Immature natural killer cell (primary cell): Measurements from ENCODE around the gene ZNF18. TPM values are rescaled to one million over a fixed set of nuclear protein-coding genes. Genes with fewer than 3 reads are reported as not detected.
"Not testable (repeated sequence)": the region's sequence is repeated elsewhere in the genome, so short reads cannot be mapped to it uniquely, and the experiment has no call there.

Experiments used
- DNase-seq, 3 donors: peaks; one replicate each; pipeline ENCODE4 v3.0.0; 2022; ENCODE audit warnings: mixed read lengths in 1 of 3
- H3K27ac Mint-ChIP-seq, 6 donors: one replicate each; pipeline ENCODE4 v1.8.0; 2020; ENCODE audit warnings: mixed read lengths in 6 of 6, mild to moderate bottlenecking in 5 of 6, inconsistent platforms in 4 of 6, moderate library complexity in 3 of 6
- H3K27me3 Mint-ChIP-seq, 3 donors: one replicate each; pipeline ENCODE4 v1.8.0; 2020 to 2021; ENCODE audit warnings: low read depth in 3 of 3, mild to moderate bottlenecking in 3 of 3, mixed read lengths in 3 of 3, moderate library complexity in 3 of 3, inconsistent platforms in 1 of 3
- H3K36me3 Mint-ChIP-seq, 3 donors: one replicate each; pipeline ENCODE4 v1.8.0; 2020; ENCODE audit warnings: mixed read lengths in 3 of 3, inconsistent platforms in 2 of 3, mild to moderate bottlenecking in 2 of 3
- H3K4me1 Mint-ChIP-seq, 2 donors: one replicate each; pipeline ENCODE4 v1.8.0; 2020; ENCODE audit warnings: inconsistent platforms in 2 of 2, mild to moderate bottlenecking in 2 of 2, mixed read lengths in 2 of 2, moderate library complexity in 1 of 2
- H3K4me3 Mint-ChIP-seq, 5 donors: one replicate each; pipeline ENCODE4 v1.8.0; 2020; ENCODE audit warnings: mild to moderate bottlenecking in 5 of 5, mixed read lengths in 5 of 5, inconsistent platforms in 3 of 5, moderate library complexity in 3 of 5
- H3K9me3 Mint-ChIP-seq, 6 donors: one replicate each; pipeline ENCODE4 v1.8.0; 2020; ENCODE audit warnings: mild to moderate bottlenecking in 6 of 6, mixed read lengths in 6 of 6, inconsistent platforms in 4 of 6, moderate library complexity in 3 of 6
- polyA plus RNA-seq, 3 donors: library from polyadenylated mRNA; unstranded; fragments of 300-500 nt; fragmentation: Illumina TruSeq; gene quantifications; one replicate each; pipeline ENCODE4 v1.2.3, GENCODE V29; 2021

The ZNF18 gene
- polyA plus RNA-seq, 3 donors from 2014 or later: 4.4 to 10.6 (median 8.2) TPM

- H3K4me3 Mint-ChIP-seq: peak within 1 kb of the TSS; percentile 77 to 87 (median 83)
- DNase-seq: peak; percentile 93 to 94 (median 93)
- H3K4me1 Mint-ChIP-seq: peaks cover 32 to 44% of the 10 kb centered on the region in 2 donors
Measured at GRCh38 chr17:12020642-12021622, 23.7 kb upstream of the ZNF18 start, which contains the start of gene MAP2K4. TSS of gene MAP2K4 (plus strand) at chr17:12020877. CDS start at chr17:12020887, 10 bp downstream.

DNA sequence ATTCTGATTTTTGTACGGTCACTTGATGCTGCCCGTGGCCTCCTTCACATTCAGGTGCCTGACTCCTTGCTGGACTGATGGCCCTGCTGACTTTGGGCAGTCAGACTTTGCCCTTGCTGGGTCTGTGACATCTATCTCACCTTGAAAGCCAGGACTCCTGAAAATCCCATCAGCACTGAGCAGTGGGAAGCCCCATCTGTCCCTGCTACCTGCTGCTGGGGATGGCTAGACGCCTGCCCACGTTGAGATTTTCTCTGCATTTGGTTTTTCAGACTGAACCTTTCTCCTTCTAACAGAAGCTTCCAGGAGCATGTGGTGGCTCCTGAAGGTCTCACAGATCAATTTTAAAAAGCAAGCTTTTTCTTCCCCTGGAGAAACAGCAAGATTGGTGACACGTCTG, 10.2 kb upstream of the ZNF18 start:
- DNase-seq: no peak
- H3K27ac Mint-ChIP-seq: no peak overlapping the region
- no peak overlapping the region for H3K4me3 Mint-ChIP-seq
- peaks cover 0 to 2% (median 0%) of the 10 kb centered on the region in 3 donors for H3K27me3 Mint-ChIP-seq
- H3K36me3 Mint-ChIP-seq: no peaks in the 10 kb centered on the region
- no peaks in the 10 kb centered on the region for H3K4me1 Mint-ChIP-seq
- no peaks in the 10 kb centered on the region for H3K9me3 Mint-ChIP-seq

More at GRCh38 chr17:12020642-12021622, 23.7 kb upstream of the ZNF18 start, which contains the start of gene MAP2K4:
- no peaks in the 10 kb centered on the region for H3K36me3 Mint-ChIP-seq
- H3K27ac Mint-ChIP-seq: peak within 1 kb of the TSS; percentile 66 to 84 (median 72)
- peaks cover 2 to 5% (median 2%) of the 10 kb centered on the region in 3 donors for H3K27me3 Mint-ChIP-seq
- no peaks in the 10 kb centered on the region for H3K9me3 Mint-ChIP-seq

DNA sequence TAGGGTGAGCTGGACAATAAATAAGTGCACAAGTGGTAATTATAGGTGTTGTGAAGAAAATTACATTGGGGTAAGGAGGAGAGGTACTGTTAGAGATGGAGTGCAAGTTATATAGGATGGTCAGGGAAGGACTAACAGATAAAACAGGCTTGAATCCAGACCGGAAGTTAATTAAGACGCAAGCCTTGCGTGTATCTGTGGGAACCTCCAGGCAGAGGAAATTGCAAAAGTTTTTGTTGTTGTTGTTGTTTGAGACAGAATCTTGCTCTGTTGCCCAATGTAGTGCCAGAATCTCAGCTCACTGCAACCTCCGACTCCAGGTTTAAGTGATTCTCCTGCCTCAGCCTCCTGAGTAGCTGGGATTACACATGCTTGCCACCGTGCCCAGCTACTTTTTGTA, 2.4 kb upstream of the ZNF18 start:
- Mint-ChIP-seq H3K4me3 (no peak overlapping the region), H3K27me3 (peaks cover 3 to 13% (median 8%) of the 10 kb centered on the region in 3 donors), H3K4me1 (peaks cover 14 to 30% of the 10 kb centered on the region in 2 donors), H3K27ac (no peak overlapping the region), H3K9me3 (no peaks in the 10 kb centered on the region), H3K36me3 (no peaks in the 10 kb centered on the region)
- no peak for DNase-seq

DNA sequence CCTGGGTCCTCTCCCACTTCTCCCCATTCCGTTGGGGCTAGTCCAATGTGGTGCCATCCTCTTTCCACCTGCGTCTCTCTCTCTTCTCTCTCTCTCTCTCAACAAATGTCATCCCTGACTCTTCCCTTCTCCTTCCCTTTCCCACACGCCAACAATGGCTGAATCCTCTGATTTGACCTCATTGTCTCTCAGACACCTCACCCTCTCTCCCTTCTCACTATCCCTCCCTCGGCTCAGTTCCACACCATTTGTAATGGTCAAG, 628 bp upstream of the ZNF18 start:
- Mint-ChIP-seq H3K27ac (peak overlapping the region; percentile 79 to 94 (median 90)), H3K36me3 (peaks cover 0 to 4% (median 0%) of the 10 kb centered on the region in 3 donors), H3K27me3 (peaks cover 3 to 13% (median 8%) of the 10 kb centered on the region in 3 donors), H3K4me3 (peak overlapping the region; percentile 92 to 97 (median 96)), H3K9me3 (no peaks in the 10 kb centered on the region), H3K4me1 (peaks cover 16 to 39% of the 10 kb centered on the region in 2 donors)
- no peak for DNase-seq

DNA sequence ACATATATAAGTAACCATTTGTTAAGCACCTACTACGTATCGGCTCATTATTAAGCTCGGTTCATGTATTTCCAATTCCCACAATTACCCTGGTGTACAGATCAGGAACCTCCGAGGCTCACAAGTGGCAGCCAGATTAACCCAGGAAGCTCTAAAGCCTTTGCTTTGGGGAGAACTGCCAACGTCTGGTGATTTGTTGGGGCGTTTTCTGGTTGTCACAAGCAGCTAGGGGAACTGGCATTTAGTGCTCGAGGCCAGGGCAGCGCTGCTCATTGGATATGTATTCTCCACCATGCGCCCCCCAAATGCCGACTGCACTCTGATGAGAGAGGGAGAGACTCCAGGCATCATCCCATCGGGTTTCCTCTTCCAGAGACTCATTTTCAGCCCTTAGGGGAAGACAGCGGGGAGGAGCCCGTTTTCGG, 541 bp downstream of the ZNF18 start:
- Mint-ChIP-seq H3K9me3 (no peaks in the 10 kb centered on the region), H3K27ac (peak overlapping the region; percentile 79 to 97 (median 89)), H3K4me3 (peak overlapping the region; percentile 89 to 97 (median 92)), H3K36me3 (peaks cover 0 to 6% (median 3%) of the 10 kb centered on the region in 3 donors), H3K27me3 (peaks cover 3 to 13% (median 8%) of the 10 kb centered on the region in 3 donors), H3K4me1 (peaks cover 16 to 39% of the 10 kb centered on the region in 2 donors)
- no peak for DNase-seq

DNA sequence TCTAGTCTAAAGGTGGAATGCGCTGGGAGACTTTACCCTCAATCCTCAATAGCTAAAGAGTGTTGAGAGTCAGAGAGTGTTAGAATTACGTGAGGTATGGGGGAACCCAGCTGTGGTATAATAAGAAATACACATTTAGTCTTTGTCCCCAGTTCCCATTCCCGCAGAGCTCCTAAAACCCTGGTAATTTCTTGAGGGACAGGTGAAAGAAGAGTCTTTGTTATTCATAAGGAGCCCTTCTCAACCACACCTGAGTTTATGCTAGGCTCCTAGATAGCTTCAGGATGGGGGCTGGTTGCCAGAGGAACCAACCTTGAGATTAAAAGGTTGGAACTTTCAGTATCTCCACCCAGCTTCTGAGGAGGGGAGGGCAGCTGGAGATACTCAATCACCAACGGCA, 5.8 kb downstream of the ZNF18 start:
- no peak overlapping the region for H3K4me3 Mint-ChIP-seq
- H3K9me3 Mint-ChIP-seq: no peaks in the 10 kb centered on the region
- no peak overlapping the region for H3K27ac Mint-ChIP-seq
- H3K27me3 Mint-ChIP-seq: no peaks in the 10 kb centered on the region
- DNase-seq: no peak
- peaks cover 19 to 40% (median 28%) of the 10 kb centered on the region in 3 donors for H3K36me3 Mint-ChIP-seq
- H3K4me1 Mint-ChIP-seq: peaks cover 15 to 36% of the 10 kb centered on the region in 2 donors

DNA sequence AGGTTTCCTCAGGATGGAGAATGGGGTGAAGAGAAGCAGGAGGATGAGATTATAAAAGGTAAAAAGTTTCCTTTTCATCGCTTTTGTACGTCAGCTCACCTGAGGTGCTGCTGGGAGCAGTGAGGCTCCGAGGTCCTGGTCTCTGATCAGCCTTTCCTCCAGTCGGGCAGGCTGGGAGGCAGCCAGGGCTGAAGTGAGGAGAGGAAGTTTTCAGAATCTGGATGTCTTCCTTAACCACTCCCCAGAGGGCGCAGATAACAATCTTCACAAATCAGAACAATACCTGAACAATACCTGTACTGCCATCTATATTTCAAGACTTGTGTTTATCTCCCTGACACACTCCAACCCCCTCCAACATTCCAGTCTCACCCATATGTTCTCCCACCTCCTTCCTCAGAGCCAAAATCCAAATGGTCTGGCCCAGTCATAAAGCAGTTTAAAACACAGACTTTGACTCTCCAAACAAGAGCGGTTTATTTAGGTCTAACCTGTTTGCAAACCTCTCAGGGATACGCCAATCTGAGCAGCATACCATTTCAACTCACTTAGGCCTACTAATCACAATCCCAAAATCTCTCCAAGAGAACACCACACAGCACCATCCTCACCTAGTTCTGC, 6.8 kb downstream of the ZNF18 start:
- peak overlapping the region in 1 of 6 donors; percentile 54 for H3K27ac Mint-ChIP-seq
- peaks cover 13 to 26% of the 10 kb centered on the region in 2 donors for H3K4me1 Mint-ChIP-seq
- H3K36me3 Mint-ChIP-seq: peaks cover 19 to 47% (median 28%) of the 10 kb centered on the region in 3 donors
- no peaks in the 10 kb centered on the region for H3K27me3 Mint-ChIP-seq
- DNase-seq: no peak
- no peak overlapping the region for H3K4me3 Mint-ChIP-seq
- no peaks in the 10 kb centered on the region for H3K9me3 Mint-ChIP-seq

DNA sequence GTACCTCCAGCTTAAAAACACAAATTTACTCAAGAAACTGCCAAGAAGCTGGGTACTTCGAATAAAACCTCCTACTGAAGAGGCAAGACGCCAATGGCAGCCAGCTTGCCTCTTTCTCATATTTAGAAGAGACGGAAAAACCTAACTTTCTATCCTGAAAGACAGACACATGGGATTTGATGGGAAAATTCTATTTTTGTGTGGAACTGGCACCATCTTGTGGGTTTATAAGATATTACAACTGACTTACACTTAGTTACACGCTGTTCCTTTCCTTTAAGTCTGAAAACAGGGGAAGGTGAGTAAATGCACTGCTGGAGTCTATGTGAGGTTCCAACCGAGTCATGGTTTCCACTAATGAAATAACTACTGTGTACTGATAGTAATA, 10.3 kb downstream of the ZNF18 start:
- no peaks in the 10 kb centered on the region for H3K9me3 Mint-ChIP-seq
- H3K27ac Mint-ChIP-seq: no peak overlapping the region
- no peaks in the 10 kb centered on the region for H3K27me3 Mint-ChIP-seq
- peaks cover 28 to 70% (median 47%) of the 10 kb centered on the region in 3 donors for H3K36me3 Mint-ChIP-seq
- H3K4me1 Mint-ChIP-seq: peaks cover 10 to 12% of the 10 kb centered on the region in 2 donors
- H3K4me3 Mint-ChIP-seq: no peak overlapping the region
- no peak for DNase-seq

DNA sequence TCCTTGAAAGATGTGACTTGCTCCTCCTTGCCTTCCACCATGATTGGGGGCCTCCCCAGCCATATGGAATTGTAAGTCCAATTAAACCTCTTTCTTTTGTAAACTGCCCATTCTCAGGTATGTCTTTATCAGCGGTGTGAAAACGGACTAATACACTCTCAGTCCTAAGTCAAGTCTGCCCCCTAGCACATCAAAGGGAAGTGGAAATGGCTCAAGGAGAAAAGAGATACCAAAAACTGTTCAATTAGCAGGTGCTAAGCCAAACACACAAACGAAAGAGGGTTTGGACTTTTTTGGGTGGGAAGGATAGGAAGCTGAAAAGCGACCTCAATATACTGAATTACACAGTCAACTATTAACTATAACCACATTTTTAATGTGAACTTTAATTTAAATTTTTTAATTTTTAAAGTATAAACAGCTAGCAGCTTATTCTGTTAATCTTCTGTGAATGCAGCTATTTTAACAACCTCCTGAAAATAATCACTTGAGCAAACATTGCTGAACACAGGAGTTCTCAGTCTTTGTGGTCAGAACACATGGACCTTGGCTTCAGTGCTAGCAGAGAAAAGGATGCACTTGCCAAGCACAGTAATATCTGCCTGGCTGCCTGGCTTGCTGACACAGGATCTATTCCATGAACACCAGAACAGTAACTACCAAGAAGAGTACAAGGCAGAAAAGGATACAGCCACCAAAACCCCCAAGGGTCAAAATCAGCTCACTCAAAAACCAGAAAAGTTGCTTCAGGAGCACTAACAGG, 10.9 kb downstream of the ZNF18 start:
- H3K36me3 Mint-ChIP-seq: peaks cover 28 to 74% (median 47%) of the 10 kb centered on the region in 3 donors
- H3K27me3 Mint-ChIP-seq: no peaks in the 10 kb centered on the region
- H3K27ac Mint-ChIP-seq: no peak overlapping the region
- H3K4me3 Mint-ChIP-seq: no peak overlapping the region
- DNase-seq: no peak
- no peaks in the 10 kb centered on the region for H3K9me3 Mint-ChIP-seq
- peaks cover 10 to 12% of the 10 kb centered on the region in 2 donors for H3K4me1 Mint-ChIP-seq

DNA sequence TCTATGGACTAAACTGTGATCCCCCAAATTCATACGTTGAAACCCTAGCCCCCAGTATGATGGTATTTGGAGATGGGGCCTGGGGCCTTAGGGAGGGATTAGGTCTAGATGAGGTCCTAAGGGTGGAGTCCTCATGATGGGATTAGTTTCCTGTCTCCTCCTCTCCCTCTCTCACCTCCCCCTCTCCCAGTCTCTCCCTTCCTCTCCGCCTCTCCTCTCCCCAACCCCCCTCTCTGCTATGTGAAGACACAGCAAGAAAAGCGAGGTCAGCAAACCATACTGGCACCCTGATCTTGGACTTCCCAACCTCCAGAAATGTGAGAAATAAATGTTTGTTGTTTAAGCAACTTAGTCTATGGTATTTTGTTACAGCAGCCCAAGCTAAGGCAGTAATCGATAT, 15.4 kb downstream of the ZNF18 start:
- Mint-ChIP-seq H3K36me3 (peaks cover 36 to 68% (median 40%) of the 10 kb centered on the region in 3 donors), H3K27me3 (no peaks in the 10 kb centered on the region), H3K4me1 (no peaks in the 10 kb centered on the region), H3K27ac (no peak overlapping the region), H3K4me3 (no peak overlapping the region), H3K9me3 (no peaks in the 10 kb centered on the region)
- no peak for DNase-seq

- Mint-ChIP-seq H3K36me3 (peaks cover 39 to 67% (median 47%) of the 10 kb centered on the region in 3 donors), H3K4me1 (peaks cover 0 to 3% of the 10 kb centered on the region in 2 donors), H3K9me3 (no peaks in the 10 kb centered on the region), H3K4me3 (no peak overlapping the region), H3K27me3 (no peaks in the 10 kb centered on the region), H3K27ac (no peak overlapping the region)
- no peak for DNase-seq
Measured at GRCh38 chr17:11980813-11981212, 16.5 kb downstream of the ZNF18 start.

DNA sequence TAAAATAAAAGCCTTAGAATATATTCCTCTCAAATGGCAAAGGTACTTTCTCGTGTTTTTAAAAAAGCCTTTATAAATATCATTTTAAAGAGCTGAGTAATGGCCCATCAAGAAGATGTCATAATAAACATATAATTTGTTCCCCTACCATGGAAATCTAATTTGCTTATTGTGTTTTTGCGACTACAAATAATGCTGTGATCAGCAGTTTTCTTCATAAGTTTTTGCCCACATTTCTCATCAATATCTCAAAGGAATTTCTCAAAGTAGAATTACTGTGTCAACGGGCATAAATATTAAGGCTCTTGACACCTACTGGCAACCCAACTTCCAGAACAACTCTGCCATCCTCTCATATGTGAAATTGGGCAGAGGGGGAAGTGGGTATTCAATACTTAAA, 17.5 kb downstream of the ZNF18 start:
- H3K4me3 Mint-ChIP-seq: no peak overlapping the region
- no peaks in the 10 kb centered on the region for H3K9me3 Mint-ChIP-seq
- H3K27ac Mint-ChIP-seq: no peak overlapping the region
- peaks cover 39 to 64% (median 49%) of the 10 kb centered on the region in 3 donors for H3K36me3 Mint-ChIP-seq
- DNase-seq: no peak
- no peaks in the 10 kb centered on the region for H3K27me3 Mint-ChIP-seq
- H3K4me1 Mint-ChIP-seq: peaks cover 0 to 3% of the 10 kb centered on the region in 2 donors

- not testable (repeated sequence) for DNase-seq, H3K4me3 Mint-ChIP-seq, H3K4me1 Mint-ChIP-seq, H3K27ac Mint-ChIP-seq, H3K27me3 Mint-ChIP-seq
- H3K9me3 Mint-ChIP-seq: peaks cover 3 to 13% (median 8%) of the 10 kb centered on the region in 6 donors
- H3K36me3 Mint-ChIP-seq: peaks cover 28 to 45% (median 39%) of the 10 kb centered on the region in 3 donors
Measured at GRCh38 chr17:11972741-11973140, 24.5 kb downstream of the ZNF18 start.
